SU-DHL-6 (cell line): Measurements from ENCODE around the gene SPACA9.

Experiments used
- EZH2phosphoT487 ChIP-seq: fragments of 200-600 bp; sonication (generic), shearing (Covaris generic); conservative IDR thresholded peaks from 2 replicates; pipeline ENCODE4 v1.6.1; 2018; ENCODE audit warnings: mild to moderate bottlenecking, antibody characterized with exemption, low read length, moderate library complexity, mixed read lengths
- TF ChIP-seq, protein P1 (sequence below): fragments of 200-600 bp; sonication (generic); IDR thresholded peaks from one replicate; pipeline ENCODE4 v1.5.1; 2017; ENCODE audit warnings: antibody characterized with exemption, mild to moderate bottlenecking, low read length, moderate library complexity; ENCODE audit not compliant: insufficient read depth, poor library complexity, severe bottlenecking

DNA sequence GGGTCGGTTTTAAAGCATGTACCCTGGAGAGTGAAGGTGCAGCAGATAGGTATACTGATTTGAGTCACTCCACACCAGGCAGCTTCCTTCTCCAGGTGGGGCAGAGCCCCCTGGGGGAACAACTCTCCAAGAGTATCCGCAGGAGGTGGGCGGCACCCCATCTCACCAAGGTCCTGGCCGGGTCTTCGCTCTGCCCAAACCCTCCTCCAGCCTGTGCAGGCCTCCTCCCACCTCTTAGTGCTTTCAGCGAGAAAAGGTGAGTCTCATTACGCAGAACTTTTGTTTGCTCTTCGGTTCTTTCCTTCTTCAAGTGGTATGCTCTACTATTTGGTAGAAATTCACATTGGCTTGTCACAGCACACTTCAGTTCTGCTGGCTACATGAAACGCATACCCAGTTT, 13.7 kb downstream of the SPACA9 start:
- TF ChIP-seq, protein P1, sequence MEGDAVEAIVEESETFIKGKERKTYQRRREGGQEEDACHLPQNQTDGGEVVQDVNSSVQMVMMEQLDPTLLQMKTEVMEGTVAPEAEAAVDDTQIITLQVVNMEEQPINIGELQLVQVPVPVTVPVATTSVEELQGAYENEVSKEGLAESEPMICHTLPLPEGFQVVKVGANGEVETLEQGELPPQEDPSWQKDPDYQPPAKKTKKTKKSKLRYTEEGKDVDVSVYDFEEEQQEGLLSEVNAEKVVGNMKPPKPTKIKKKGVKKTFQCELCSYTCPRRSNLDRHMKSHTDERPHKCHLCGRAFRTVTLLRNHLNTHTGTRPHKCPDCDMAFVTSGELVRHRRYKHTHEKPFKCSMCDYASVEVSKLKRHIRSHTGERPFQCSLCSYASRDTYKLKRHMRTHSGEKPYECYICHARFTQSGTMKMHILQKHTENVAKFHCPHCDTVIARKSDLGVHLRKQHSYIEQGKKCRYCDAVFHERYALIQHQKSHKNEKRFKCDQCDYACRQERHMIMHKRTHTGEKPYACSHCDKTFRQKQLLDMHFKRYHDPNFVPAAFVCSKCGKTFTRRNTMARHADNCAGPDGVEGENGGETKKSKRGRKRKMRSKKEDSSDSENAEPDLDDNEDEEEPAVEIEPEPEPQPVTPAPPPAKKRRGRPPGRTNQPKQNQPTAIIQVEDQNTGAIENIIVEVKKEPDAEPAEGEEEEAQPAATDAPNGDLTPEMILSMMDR = no peak
- no peak for TF ChIP-seq EZH2phosphoT487
